Coronary artery (tissue), 2 donors: ENCODE measurements around the gene THOP1.

Source experiments
- DNase-seq: peaks from one replicate; pipeline ENCODE4 v3.0.0-alpha.2; 2017; ENCODE audit warnings: low spot score
- H3K27ac ChIP-seq, 2 donors: fragments of 200-600 bp; sonication (generic); one replicate each; pipeline ENCODE4 v1.5.1; 2016 to 2019
- H3K4me3 ChIP-seq: fragments of 200-600 bp; sonication (generic); 2 replicates; pipeline ENCODE4 v1.5.1; 2016; ENCODE audit warnings: mild to moderate bottlenecking, moderate library complexity
- TF ChIP-seq, protein P1 (sequence below): fragments of 200-600 bp; sonication (generic); IDR thresholded peaks from one replicate; pipeline ENCODE4 v1.5.1; 2019; ENCODE audit warnings: antibody characterized with exemption

Gene THOP1

DNA sequence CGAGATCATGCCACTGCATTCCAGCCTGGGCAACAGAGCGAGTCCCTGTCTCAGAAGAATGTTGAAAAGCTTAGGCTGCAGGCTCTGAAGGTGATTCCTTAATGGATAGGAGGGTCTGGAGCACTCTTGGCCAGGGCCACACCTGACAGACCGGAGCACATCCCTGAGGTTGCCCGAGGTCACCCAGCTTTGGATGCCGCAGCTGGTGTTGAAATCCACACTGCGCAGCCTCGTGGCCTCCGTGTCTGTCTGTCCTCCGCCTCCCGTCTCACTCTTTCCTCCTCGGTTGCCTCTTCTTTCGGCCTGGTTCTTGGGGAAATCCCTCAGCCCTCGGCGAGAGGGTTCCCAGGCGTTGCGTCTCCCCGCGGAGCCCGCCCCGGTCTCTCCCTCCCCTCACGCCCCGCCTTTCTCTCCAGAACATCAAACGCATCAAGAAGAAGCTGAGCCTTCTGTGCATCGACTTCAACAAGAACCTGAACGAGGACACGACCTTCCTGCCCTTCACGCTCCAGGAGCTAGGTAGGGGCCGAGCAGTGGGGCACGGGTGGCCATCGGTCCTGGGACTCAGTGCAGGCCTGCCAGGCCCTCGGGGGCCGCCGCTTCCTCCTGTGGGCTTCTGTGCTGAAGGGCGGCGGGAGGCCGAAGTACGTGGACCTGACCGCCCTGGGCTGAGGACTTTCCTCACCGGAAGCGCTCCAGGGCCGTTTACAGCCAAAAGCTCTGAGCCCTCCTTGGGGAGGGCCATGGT is 14.1 kb downstream of the THOP1 start:
- no peak for DNase-seq
- H3K4me3 ChIP-seq, result no peak overlapping the region
- no peak overlapping the region for H3K27ac ChIP-seq
- TF ChIP-seq, protein P1, sequence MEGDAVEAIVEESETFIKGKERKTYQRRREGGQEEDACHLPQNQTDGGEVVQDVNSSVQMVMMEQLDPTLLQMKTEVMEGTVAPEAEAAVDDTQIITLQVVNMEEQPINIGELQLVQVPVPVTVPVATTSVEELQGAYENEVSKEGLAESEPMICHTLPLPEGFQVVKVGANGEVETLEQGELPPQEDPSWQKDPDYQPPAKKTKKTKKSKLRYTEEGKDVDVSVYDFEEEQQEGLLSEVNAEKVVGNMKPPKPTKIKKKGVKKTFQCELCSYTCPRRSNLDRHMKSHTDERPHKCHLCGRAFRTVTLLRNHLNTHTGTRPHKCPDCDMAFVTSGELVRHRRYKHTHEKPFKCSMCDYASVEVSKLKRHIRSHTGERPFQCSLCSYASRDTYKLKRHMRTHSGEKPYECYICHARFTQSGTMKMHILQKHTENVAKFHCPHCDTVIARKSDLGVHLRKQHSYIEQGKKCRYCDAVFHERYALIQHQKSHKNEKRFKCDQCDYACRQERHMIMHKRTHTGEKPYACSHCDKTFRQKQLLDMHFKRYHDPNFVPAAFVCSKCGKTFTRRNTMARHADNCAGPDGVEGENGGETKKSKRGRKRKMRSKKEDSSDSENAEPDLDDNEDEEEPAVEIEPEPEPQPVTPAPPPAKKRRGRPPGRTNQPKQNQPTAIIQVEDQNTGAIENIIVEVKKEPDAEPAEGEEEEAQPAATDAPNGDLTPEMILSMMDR, result no peak

DNA sequence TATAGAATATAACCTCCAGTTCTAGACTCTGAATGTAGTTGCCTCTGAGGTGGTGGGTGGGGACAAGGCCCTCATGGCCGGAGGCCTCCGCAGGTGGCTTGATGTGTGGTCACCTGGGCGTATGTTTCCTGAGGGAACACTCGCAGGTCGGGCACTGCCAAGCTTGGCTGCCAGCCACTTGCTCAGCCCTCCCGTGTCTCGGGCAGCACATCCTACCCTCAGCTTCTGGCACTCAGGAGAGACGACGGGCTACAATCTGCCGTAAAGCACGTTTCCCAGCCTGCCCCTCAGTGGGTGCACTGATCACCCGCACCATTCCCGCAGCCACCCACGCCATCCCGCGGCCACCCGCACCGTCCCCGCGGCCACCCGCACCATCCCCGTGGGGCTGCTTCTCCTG is 15.2 kb downstream of the THOP1 start:
- Histone ChIP-seq H3K4me3 (no peak overlapping the region), H3K27ac (no peak overlapping the region)
- TF ChIP-seq, protein P1, result no peak
- no peak for DNase-seq

DNA sequence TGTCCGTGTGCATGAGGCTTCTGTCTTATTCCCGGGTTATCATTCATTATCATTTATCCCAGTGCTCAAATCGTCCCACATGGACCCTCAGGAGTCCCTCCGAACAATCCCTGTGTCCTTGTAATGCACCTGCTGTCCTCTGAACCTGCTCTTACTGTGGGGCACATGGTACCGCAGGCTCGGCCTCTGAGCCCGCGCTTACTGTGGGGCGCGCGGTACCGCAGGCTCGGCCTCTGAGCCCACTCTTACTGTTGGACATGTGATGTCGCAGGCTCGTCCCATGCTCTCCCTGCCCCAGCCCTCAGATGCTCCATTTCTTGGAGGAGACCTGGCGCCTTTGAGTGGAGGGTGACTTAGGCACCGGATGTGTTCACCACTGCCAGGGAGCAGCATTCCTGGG is 17.5 kb downstream of the THOP1 start:
- no peak overlapping the region for H3K27ac ChIP-seq
- TF ChIP-seq, protein P1, result no peak

DNA sequence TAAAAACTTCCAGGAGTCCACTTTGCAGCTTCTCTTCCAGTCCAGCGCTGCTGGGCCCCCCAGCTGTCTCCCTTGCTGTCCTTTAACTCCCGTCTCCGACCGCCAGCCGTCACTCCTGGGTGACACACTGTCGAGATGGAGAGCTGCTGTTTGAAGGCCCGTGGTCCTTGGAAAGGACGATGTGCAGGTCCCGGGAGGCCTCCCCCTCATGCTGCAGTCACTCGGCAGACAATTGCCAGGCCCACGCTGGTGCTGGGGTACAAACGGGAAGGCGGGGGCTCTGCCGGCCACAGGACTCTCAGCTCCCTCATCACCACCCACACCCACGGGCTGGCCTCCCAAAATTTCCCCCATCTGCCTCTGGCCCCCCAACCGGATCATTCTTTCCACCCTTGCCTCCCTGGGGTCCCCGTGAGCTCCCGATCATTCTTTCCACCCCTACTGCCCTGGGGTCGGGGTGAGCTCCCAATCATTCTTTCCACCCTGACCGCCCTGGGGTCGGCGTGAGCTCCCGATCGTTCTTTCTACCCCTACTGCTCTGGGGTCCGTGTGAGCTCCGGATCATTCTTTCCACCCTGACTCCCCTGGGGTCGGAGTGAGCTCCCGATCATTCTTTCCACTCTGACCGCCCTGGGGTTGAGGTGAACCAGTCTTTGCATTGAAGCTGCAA is 18.3 kb downstream of the THOP1 start:
- Histone ChIP-seq H3K27ac (no peak overlapping the region), H3K4me3 (no peak overlapping the region)
- no peak for DNase-seq
- TF ChIP-seq, protein P1, result no peak

More for the DNA sequence above, 17.5 kb downstream of the THOP1 start:
- no peak for DNase-seq
- no peak overlapping the region for H3K4me3 ChIP-seq

- Histone ChIP-seq H3K27ac (no peak overlapping the region), H3K4me3 (no peak overlapping the region)
- DNase-seq, result no peak
- TF ChIP-seq, protein P1, result no peak
Observed at GRCh38 chr19:2804156-2805004, 19.1 kb downstream of the THOP1 start.

DNA sequence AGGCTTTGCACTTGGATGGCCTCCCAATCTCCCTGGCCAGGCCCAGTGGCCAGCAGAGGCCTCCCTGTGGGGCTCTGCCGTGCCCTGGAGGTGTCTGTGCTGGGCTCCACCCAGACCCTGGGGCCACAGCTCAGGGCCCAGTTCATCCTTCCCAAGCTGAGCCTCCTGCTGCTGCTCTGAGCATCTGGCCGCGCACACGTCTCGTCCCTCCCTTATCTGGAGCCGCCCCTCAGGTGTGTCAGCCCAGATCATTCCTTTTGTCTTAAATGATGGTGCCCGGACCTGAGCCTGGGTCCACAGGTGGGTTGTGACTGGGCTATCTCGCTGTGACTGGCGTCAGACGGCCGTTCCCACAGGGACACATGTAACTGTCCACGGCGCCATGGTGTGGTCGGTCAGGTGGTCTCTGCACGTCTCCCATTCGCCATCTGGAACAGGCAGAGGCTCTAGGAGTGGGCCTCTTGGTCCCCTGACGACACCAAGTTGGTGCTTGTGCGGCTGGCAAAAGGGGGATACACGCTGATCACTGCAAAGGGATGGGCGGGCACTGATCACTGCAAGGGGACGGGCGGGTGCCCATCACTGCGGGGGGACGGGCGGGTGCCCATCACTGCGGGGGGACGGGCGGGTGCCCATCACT is 20.1 kb downstream of the THOP1 start:
- Histone ChIP-seq H3K4me3 (no peak overlapping the region), H3K27ac (no peak overlapping the region)
- TF ChIP-seq, protein P1, result no peak
- no peak for DNase-seq
